SW 1271 (cell line): ENCODE results near the gene ADGRG4.
A peak's percentile ranks its signal among the peaks of the same experiment; 100 is the strongest.

Source experiments
- DNase-seq, 2 experiments: peaks; one replicate each; lab custom pipeline; 2025; lab: John Stamatoyannopoulos, UW

The ADGRG4 gene

GRCh38 chrX:136304493-136304892, 3.7 kb downstream of the ADGRG4 start:
- DNase-seq: no peak

GRCh38 chrX:136306182-136306581, 5.4 kb downstream of the ADGRG4 start:
- DNase-seq: no peak

GRCh38 chrX:136307471-136307870, 6.7 kb downstream of the ADGRG4 start:
- DNase-seq: no peak

- DNase-seq: no peak
Observed at GRCh38 chrX:136310411-136310810, 9.6 kb downstream of the ADGRG4 start.

GRCh38 chrX:136318156-136318555, 17.4 kb downstream of the ADGRG4 start:
- DNase-seq: no peak

- DNase-seq: no peak
Observed at GRCh38 chrX:136318895-136319597, 18.3 kb downstream of the ADGRG4 start.

- no peak for DNase-seq
Observed at GRCh38 chrX:136319600-136319999, 18.8 kb downstream of the ADGRG4 start.

- no peak for DNase-seq
Observed at GRCh38 chrX:136321532-136321931, 20.8 kb downstream of the ADGRG4 start.

GRCh38 chrX:136322064-136322463, 21.3 kb downstream of the ADGRG4 start:
- no peak for DNase-seq

- DNase-seq: no peak
Observed at GRCh38 chrX:136325377-136325776, 24.6 kb downstream of the ADGRG4 start.

- no peak for DNase-seq
Observed at GRCh38 chrX:136328933-136329332, 28.2 kb downstream of the ADGRG4 start.

- DNase-seq: no peak
Observed at GRCh38 chrX:136336623-136337022, 35.9 kb downstream of the ADGRG4 start.

- no peak for DNase-seq
Observed at GRCh38 chrX:136339702-136340101, 38.9 kb downstream of the ADGRG4 start.

GRCh38 chrX:136344320-136344719, 43.6 kb downstream of the ADGRG4 start:
- no peak for DNase-seq

- DNase-seq: no peak
Observed at GRCh38 chrX:136346506-136346905, 45.7 kb downstream of the ADGRG4 start.

GRCh38 chrX:136347706-136348105, 46.9 kb downstream of the ADGRG4 start:
- DNase-seq: no peak

GRCh38 chrX:136353526-136354093, 52.8 kb downstream of the ADGRG4 start:
- peak in 1 of 2 experiments; percentile 23 for DNase-seq

GRCh38 chrX:136354201-136354600, 53.4 kb downstream of the ADGRG4 start:
- DNase-seq: peak in 1 of 2 experiments; percentile 1

GRCh38 chrX:136369377-136369776, 68.6 kb downstream of the ADGRG4 start:
- DNase-seq: no peak

GRCh38 chrX:136376713-136377112, 76.0 kb downstream of the ADGRG4 start:
- no peak for DNase-seq

- no peak for DNase-seq
Observed at GRCh38 chrX:136380010-136380769, 79.4 kb downstream of the ADGRG4 start.

- DNase-seq: no peak
Observed at GRCh38 chrX:136386173-136386572, 85.4 kb downstream of the ADGRG4 start.

GRCh38 chrX:136386826-136387225, 86.1 kb downstream of the ADGRG4 start:
- no peak for DNase-seq
